ENCODE results near the gene TAGLN. TPM values are rescaled to one million over a fixed set of nuclear protein-coding genes. Genes with fewer than 3 reads are reported as not detected.

Gene TAGLN
- total RNA-seq, 2 donors from 2014 or later: 228 to 412 TPM

DNA sequence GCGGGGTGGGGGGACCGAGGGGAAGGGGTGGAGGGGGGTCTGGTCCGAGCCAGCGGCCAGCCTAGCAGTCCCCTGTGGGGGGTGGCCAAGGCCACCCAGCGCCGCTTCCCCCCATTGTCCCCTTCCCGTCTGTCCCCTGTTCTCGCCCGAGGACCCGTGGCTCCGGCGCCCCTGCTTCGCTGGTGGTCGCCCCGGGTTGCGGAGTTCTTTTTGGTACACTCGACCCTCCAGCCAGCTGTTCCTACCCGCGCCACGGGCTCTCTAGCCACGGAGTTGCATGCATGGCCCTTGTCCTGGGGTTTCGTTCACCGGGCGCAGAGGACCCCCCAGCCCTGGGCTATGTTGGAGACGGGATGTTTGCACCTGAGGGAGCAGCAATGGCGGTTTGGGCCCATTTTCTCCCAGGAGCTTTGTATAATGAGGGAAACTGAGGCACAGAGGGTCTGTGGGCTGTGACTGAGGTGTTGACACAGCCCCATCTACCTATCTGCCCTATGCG, 33.8 kb downstream of the TAGLN start:
- DNase-seq: peak; percentile 68
- Mint-ChIP-seq H3K4me1 (peaks cover 31% of the 10 kb centered on the region), H3K9me3 (no peaks in the 10 kb centered on the region), H3K27me3 (ENCODE audit: insufficient read depth) (no peaks in the 10 kb centered on the region), H3K4me3 (peak overlapping the region; percentile 85), H3K27ac (peak overlapping the region; percentile 87), H3K36me3 (ENCODE audit: low read depth) (peaks cover 19% of the 10 kb centered on the region)
- H3K4me3 ChIP-seq (ENCODE audit: low read length): peak overlapping the region; percentile 96
- peaks cover 36% of the 10 kb centered on the region for H3K36me3 ChIP-seq (ENCODE audit: control insufficient read depth, insufficient read depth, low read length)
- H3K27me3 ChIP-seq (ENCODE audit: control insufficient read depth, insufficient read depth, low read length, poor library complexity, severe bottlenecking): no peaks in the 10 kb centered on the region
- peaks cover 9% of the 10 kb centered on the region for H3K4me1 ChIP-seq (ENCODE audit: control insufficient read depth, insufficient read depth, low read length)
- no peaks in the 10 kb centered on the region for H3K9me3 ChIP-seq (ENCODE audit: control insufficient read depth, low read length)
- 0 to 5% methylated on average over 13 to 23 of the region's 27 CpGs for WGBS, 2 experiments (ENCODE audit: insufficient coverage in 1 of 2, insufficient read length in 1 of 2)
- TF ChIP-seq, protein P1, sequence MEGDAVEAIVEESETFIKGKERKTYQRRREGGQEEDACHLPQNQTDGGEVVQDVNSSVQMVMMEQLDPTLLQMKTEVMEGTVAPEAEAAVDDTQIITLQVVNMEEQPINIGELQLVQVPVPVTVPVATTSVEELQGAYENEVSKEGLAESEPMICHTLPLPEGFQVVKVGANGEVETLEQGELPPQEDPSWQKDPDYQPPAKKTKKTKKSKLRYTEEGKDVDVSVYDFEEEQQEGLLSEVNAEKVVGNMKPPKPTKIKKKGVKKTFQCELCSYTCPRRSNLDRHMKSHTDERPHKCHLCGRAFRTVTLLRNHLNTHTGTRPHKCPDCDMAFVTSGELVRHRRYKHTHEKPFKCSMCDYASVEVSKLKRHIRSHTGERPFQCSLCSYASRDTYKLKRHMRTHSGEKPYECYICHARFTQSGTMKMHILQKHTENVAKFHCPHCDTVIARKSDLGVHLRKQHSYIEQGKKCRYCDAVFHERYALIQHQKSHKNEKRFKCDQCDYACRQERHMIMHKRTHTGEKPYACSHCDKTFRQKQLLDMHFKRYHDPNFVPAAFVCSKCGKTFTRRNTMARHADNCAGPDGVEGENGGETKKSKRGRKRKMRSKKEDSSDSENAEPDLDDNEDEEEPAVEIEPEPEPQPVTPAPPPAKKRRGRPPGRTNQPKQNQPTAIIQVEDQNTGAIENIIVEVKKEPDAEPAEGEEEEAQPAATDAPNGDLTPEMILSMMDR (conservative IDR thresholded peaks at IDR 0.05): no peak
- H3K9ac ChIP-seq (ENCODE audit: extremely low read depth, low read length, poor library complexity, severe bottlenecking): peak overlapping the region; percentile 74
- no peak overlapping the region for H3K27ac ChIP-seq (ENCODE audit: low read depth, low read length)

DNA sequence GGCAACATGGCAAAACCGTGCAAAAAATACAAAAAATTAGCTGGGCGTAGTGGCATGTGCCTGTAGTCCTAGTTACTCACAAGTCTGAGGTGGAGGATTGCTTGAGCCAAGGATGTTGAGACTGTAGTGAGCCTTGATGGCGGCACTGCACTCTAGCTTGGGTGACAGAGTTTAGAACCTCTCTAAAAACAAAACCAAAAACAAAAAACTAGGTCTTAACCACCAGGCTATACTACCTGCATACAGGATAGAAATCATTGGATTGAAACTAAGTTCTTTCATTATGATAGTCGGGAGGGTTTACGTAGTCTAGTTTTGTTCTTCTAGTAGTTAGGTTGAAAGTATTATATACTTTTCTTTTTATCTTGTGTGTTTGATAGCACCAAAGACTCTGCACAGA, 39.1 kb downstream of the TAGLN start:
- TF ChIP-seq, protein P1 (conservative IDR thresholded peaks at IDR 0.05): no peak
- no peaks in the 10 kb centered on the region for H3K9me3 ChIP-seq (ENCODE audit: control insufficient read depth, low read length)
- H3K4me3 ChIP-seq (ENCODE audit: low read length): no peak overlapping the region
- H3K9me3 Mint-ChIP-seq: no peaks in the 10 kb centered on the region
- 94 to 100% methylated on average over 2 to 5 of the region's 5 CpGs for WGBS, 2 experiments (ENCODE audit: insufficient coverage in 1 of 2, insufficient read length in 1 of 2)
- peaks cover 12% of the 10 kb centered on the region for H3K4me1 Mint-ChIP-seq
- no peaks in the 10 kb centered on the region for H3K27me3 Mint-ChIP-seq (ENCODE audit: insufficient read depth)
- H3K9ac ChIP-seq (ENCODE audit: extremely low read depth, low read length, poor library complexity, severe bottlenecking): no peak overlapping the region
- H3K4me3 Mint-ChIP-seq: no peak overlapping the region
- peaks cover 48% of the 10 kb centered on the region for H3K36me3 ChIP-seq (ENCODE audit: control insufficient read depth, insufficient read depth, low read length)
- H3K27ac Mint-ChIP-seq: no peak overlapping the region
- no peak for DNase-seq
- peaks cover 3% of the 10 kb centered on the region for H3K4me1 ChIP-seq (ENCODE audit: control insufficient read depth, insufficient read depth, low read length)
- no peak overlapping the region for H3K27ac ChIP-seq (ENCODE audit: low read depth, low read length)
- no peaks in the 10 kb centered on the region for H3K27me3 ChIP-seq (ENCODE audit: control insufficient read depth, insufficient read depth, low read length, poor library complexity, severe bottlenecking)
- H3K36me3 Mint-ChIP-seq (ENCODE audit: low read depth): peaks cover 35% of the 10 kb centered on the region

- DNase-seq: no peak
- no peak overlapping the region for H3K4me3 ChIP-seq (ENCODE audit: low read length)
- H3K9ac ChIP-seq (ENCODE audit: extremely low read depth, low read length, poor library complexity, severe bottlenecking): no peak overlapping the region
- Mint-ChIP-seq H3K36me3 (ENCODE audit: low read depth) (peaks cover 42% of the 10 kb centered on the region), H3K4me1 (peaks cover 1% of the 10 kb centered on the region), H3K4me3 (no peak overlapping the region), H3K27ac (no peak overlapping the region), H3K9me3 (no peaks in the 10 kb centered on the region), H3K27me3 (ENCODE audit: insufficient read depth) (no peaks in the 10 kb centered on the region)
- no peaks in the 10 kb centered on the region for H3K4me1 ChIP-seq (ENCODE audit: control insufficient read depth, insufficient read depth, low read length)
- no peak overlapping the region for H3K27ac ChIP-seq (ENCODE audit: low read depth, low read length)
- 89 to 92% methylated on average over 4 to 6 of the region's 6 CpGs for WGBS, 2 experiments (ENCODE audit: insufficient coverage in 1 of 2, insufficient read length in 1 of 2)
- H3K36me3 ChIP-seq (ENCODE audit: control insufficient read depth, insufficient read depth, low read length): peaks cover 53% of the 10 kb centered on the region
- TF ChIP-seq, protein P1 (conservative IDR thresholded peaks at IDR 0.05): peak; percentile 40
- no peaks in the 10 kb centered on the region for H3K9me3 ChIP-seq (ENCODE audit: control insufficient read depth, low read length)
- H3K27me3 ChIP-seq (ENCODE audit: control insufficient read depth, insufficient read depth, low read length, poor library complexity, severe bottlenecking): no peaks in the 10 kb centered on the region
Observed at GRCh38 chr11:117239295-117239694, 40.1 kb downstream of the TAGLN start.
